Fibroblast of mammary gland (primary cell): ENCODE results near the gene CNFN.
A peak's percentile ranks its signal among the peaks of the same experiment; 100 is the strongest.

ENCODE experiments used
- DNase-seq: peaks from one replicate; pipeline ENCODE4 v3.0.0-alpha.2; 2010; ENCODE audit warnings: low read depth
- H3K4me3 ChIP-seq: 2 replicates; pipeline ENCODE4 v1.5.1; 2011; ENCODE audit warnings: low read depth, mild to moderate bottlenecking, low read length, moderate library complexity; ENCODE audit not compliant: control insufficient read depth
- TF ChIP-seq, protein P1 (sequence below): conservative IDR thresholded peaks from 2 replicates; pipeline ENCODE4 v1.5.1; 2011; ENCODE audit warnings: low read depth, low read length, inconsistent platforms; ENCODE audit not compliant: control insufficient read depth, insufficient read depth

CNFN gene, protein sequence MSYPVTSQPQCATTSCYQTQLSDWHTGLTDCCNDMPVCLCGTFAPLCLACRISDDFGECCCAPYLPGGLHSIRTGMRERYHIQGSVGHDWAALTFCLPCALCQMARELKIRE

DNA sequence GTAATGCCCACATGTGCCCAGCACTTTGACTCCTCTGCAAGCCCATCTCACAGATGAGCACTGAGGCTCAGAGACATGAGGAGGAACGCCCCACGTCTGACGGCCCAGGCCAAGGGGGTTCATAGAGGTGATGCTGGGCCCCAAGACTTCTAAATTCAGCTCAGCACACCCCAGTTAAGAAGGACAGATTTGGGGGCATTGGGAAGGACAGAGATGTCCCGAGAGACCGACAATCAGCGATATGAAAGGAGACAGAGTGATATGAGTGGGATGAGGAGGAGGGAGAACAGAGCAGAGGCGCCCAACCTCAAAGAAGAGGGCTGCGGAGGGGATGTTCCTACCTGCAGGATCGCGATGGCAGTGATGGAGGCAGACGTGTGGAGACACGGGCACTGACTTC lies at the start of gene CNFN:
Gene CNFN, minus strand, starts transcription at position 399 of the 400 bp plus-strand sequence. CDS start 1,260 bp downstream, outside the sequence.
- TF ChIP-seq, protein P1, sequence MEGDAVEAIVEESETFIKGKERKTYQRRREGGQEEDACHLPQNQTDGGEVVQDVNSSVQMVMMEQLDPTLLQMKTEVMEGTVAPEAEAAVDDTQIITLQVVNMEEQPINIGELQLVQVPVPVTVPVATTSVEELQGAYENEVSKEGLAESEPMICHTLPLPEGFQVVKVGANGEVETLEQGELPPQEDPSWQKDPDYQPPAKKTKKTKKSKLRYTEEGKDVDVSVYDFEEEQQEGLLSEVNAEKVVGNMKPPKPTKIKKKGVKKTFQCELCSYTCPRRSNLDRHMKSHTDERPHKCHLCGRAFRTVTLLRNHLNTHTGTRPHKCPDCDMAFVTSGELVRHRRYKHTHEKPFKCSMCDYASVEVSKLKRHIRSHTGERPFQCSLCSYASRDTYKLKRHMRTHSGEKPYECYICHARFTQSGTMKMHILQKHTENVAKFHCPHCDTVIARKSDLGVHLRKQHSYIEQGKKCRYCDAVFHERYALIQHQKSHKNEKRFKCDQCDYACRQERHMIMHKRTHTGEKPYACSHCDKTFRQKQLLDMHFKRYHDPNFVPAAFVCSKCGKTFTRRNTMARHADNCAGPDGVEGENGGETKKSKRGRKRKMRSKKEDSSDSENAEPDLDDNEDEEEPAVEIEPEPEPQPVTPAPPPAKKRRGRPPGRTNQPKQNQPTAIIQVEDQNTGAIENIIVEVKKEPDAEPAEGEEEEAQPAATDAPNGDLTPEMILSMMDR, result no peak
- H3K4me3 ChIP-seq, result no peak within 1 kb of the TSS
- DNase-seq, result no peak

DNA sequence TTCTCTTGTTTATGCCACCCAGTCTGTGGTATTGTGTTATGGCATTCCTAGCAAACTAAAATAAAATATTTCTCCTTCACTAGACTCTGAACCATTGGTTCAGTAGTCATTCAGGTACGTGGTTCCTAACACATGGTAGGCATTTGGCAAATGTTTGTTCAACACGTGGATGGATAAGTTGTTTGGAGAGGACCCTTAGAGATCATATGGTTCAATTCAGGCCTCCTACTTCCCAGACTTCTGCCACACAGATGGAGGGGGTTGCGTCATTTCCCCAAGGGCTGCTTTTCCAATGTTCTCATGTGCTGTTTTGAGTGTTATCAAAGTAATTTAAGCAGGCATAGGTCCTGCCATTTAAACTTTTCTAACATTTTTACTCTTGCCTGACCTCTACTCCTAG lies 45.9 kb upstream of the CNFN start:
- DNase-seq, result peak; percentile 77
- H3K4me3 ChIP-seq, result no peak overlapping the region
- TF ChIP-seq, protein P1, result no peak

DNA sequence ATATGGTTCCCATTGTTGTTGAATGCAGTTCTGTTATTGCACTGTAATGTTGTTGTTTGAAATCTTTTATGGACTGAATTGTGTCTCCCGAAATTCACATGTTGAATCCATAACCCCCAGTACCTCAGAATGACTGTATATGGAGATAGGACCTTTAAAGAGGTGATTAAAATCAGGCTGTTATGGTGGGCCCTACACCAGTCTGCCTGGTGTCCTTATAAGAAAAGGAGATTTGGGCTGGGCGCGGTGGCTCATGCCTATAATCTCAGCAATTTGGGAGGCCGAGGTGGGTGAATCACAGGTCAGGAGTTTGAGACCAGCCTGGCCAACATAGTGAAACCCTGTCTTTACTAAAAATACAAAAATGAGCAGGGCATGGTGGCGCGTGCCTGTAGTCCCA lies 45.2 kb upstream of the CNFN start:
- DNase-seq, result no peak
- H3K4me3 ChIP-seq, result no peak overlapping the region
- TF ChIP-seq, protein P1, result no peak

DNA sequence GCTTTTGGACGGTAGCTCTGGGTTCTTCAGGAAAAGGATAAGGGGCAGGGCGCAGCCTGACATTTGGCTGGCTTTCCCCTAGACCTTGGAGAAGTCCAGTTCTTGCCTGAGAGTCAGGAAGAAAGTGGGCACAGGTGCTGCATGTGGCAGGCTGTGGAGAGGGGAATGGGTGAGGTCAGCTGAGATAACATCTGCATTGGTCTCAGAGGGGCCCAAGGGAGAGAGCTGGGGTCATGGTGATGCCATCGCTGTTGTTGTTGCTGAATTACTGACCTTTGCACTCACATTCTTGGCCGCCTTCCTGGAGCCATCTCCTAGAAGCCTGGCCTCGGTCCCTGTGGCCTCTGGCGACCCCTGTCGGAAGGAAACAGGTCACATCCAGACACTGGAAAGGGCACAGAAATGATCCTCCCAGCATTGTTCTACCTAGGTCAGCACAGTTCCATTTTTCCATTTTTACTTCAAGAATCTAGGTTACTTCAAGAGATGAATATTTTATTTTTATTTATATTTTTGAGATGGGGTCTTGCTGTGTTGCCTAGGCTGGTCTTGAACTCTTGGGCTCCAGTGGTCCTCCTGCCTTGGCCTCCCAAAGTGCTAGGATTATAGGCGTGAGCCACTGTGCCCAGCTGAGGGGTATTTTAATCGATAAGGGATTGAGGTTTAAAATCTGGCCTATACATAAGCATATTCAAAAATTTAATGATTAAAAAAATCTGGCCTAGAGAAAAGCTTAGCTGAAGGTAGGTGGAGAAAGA lies 43.6 kb upstream of the CNFN start:
- no peak overlapping the region for H3K4me3 ChIP-seq
- TF ChIP-seq, protein P1, result peak; percentile 76
- peak; percentile 78 for DNase-seq

DNA sequence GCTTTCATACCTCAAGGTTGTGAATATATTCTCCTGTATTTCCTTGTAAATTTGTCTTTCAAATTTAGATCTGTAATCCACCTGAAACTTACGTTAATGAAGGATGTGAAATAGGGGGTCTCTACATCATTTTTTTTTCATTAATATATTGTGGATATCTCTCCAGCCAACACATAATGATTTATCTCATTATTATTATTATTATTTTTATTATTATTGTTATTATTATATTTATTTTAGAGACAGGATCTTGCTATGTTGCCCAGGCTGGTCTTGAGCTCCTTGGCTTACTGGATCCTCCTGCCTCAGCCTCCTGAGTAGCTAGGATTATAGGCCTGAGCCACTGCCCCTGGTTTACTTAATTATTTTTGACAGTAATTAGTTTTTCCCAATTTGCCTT lies 41.4 kb upstream of the CNFN start:
- TF ChIP-seq, protein P1, result no peak
- no peak for DNase-seq
- no peak overlapping the region for H3K4me3 ChIP-seq

DNA sequence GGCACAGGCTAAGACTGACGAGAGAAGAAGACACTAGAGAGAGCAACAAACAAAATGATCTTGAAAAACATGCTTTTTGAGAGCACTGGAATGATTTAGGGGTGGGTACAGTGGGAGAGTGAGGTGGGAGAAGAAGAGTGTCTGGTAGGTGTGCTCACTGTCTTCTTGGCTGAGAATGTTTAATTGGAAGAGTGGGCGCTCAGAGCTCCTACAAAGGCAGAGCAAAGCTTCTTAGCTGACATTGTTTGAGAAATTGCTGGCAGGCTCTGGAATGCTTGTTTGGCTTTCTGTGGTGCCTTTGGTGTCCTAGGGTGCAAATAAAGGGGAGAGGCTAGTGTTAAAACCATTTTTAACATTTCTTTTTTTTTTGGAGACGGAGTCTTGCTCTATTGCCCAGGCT lies 38.6 kb upstream of the CNFN start:
- no peak overlapping the region for H3K4me3 ChIP-seq
- no peak for DNase-seq
- TF ChIP-seq, protein P1, result no peak
